GM19351 (cell line): ENCODE results near the gene GRIK1.

Source experiments
- ATAC-seq: cut with Tn5 transposase; IDR thresholded peaks from one replicate; pipeline ENCODE4 v1.9.1; 2021; ENCODE audit warnings: mild to moderate bottlenecking, moderate library complexity; ENCODE audit not compliant: unreplicated experiment

The GRIK1 gene

DNA sequence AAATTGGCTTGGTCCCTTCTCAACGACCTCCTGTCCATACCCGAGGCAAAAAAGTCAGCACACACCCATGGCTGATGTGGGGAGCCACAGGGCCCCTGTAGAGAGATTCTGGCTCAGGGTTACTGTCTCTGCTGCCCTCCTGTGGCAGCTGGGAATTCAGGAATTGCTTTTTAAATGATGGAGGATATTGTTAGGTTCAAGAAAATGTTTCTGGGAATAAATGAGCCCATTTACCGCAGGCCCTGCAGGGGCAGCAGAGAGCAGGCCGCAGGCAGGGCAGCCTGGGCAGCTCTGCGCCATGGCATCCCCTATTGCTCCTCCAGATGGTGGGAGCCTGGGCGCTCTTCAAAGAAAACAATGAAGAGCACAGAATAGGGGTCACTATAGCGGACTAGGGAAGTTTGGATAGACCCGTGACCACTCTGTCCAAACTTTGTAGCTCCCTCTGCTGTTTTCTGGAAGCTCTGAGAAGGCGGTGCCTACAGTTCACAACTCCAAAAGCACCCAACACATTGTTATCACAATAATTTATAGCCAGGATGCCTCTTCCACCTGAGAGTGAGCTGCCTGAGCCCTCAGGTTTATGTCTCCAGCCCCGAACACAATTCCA, 440.0 kb downstream of the GRIK1 start:
- peak; percentile 60 for ATAC-seq

DNA sequence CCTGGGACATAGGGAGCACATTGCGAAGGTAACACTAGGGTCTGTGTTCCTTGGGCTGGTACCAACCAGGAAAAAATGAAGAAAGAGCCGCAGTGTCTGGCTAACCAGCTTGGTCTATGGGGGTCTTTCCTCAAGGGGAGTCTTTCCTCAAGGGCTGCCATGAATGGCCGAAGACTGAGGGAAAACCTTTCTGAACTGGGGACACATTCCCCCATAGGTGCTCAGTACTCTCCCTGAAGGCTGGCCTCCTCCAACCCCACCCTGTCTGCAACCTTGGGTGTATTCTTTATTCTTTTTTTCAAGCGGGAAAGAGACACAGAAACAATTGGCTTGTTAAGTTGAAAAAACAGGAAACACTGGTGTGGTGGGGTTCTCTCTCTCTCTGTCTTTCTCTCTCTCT, 440.6 kb downstream of the GRIK1 start:
- ATAC-seq = no peak

DNA sequence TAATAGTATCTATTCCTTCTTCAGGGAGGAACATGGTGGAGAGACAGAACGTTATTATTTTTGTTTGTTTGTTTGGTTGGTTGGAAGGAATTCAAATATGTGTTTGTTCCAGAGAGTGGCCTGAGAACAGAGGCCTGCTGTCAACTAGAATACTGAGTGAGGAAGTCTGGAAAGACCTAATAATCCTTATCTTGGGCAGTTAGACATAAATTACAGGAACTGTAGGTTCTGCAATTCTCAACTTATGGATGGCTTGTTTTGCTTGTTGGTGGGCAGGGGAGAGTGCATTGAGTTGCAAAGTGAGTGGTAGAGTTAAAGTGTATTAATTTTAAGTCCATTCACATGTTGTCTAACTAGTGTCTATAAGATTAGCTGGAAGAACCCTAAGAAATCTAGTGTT, 443.5 kb downstream of the GRIK1 start:
- ATAC-seq = no peak

DNA sequence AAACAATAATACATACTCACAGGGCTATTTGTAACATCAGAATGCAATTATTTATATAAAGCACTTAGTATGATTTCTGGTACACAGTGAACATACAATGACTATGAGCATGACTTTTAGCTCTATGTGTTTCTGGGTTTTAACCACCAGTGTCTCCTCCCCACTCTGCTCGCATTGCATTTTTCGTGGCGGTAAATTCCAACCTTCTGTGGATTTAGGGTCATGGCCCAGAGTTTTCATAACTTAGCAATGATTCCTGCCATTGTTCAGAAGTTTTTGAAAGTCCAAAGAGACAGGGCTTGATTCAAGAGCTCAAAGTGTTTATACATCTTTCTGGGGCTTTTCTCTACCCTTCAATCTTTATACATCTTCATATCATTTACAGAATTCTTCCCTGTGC, 449.8 kb downstream of the GRIK1 start:
- no peak for ATAC-seq

DNA sequence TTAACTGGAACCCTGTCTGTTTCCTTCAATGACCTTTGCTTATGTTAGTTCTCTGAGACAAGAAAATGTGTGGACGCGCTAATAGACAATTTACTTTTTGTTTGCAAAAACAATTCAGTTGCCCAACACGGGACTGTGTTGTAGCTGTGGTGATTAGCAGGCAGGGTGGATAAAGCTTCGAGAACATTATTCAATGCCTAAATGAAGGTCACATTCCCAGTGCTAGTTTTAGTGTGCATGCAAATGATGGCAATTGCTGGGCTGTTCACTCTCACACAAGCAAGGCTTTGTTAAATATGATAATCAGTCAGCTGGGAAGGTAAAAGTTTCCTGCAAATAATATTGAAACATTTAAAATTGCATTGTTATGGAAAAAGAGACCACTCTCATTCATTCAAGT, 452.6 kb downstream of the GRIK1 start:
- no peak for ATAC-seq
